ENCODE results near the gene NRCAM.

DNA sequence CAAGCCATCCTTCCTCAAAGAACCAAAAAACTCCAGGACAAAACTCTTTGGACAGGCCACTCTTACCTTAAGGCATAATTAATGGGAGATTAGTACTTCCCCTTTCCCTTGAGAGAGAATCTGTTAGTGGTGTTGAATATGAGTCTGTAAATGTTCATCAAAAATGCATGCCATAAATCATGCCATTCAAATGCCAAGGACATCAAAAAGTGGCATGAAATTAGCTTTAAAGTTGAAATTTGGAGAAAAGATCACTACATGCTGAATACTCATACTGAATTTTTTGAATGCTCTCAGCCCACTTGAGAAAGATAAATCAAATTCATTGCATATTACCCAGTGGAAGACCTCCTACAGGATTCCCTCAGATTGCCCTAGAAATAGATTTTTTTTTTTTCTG is 6.7 kb downstream of the NRCAM start:
- TF ChIP-seq, protein P1, sequence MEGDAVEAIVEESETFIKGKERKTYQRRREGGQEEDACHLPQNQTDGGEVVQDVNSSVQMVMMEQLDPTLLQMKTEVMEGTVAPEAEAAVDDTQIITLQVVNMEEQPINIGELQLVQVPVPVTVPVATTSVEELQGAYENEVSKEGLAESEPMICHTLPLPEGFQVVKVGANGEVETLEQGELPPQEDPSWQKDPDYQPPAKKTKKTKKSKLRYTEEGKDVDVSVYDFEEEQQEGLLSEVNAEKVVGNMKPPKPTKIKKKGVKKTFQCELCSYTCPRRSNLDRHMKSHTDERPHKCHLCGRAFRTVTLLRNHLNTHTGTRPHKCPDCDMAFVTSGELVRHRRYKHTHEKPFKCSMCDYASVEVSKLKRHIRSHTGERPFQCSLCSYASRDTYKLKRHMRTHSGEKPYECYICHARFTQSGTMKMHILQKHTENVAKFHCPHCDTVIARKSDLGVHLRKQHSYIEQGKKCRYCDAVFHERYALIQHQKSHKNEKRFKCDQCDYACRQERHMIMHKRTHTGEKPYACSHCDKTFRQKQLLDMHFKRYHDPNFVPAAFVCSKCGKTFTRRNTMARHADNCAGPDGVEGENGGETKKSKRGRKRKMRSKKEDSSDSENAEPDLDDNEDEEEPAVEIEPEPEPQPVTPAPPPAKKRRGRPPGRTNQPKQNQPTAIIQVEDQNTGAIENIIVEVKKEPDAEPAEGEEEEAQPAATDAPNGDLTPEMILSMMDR (IDR thresholded peaks at IDR 0.05): no peak
- TF ChIP-seq POLR2A (IDR thresholded peaks at IDR 0.05) (no peak), EP300 (IDR thresholded peaks at IDR 0.05) (no peak)
